RCC 7860 (cell line): Measurements from ENCODE around the gene TMIGD2.
"Not testable (repeated sequence)": the region's sequence is repeated elsewhere in the genome, so short reads cannot be mapped to it uniquely, and the experiment has no call there.

Source experiments
- DNase-seq: peaks from one replicate; pipeline ENCODE4 v3.0.0-alpha.2; 2015; ENCODE audit warnings: low spot score
- FAIRE-seq: peaks from 2 replicates; lab custom pipeline; 2012; peaks lifted over from hg19 to GRCh38; lab: Jason Lieb, UNC

Gene TMIGD2

GRCh38 chr19:4298810-4299550 is 3.2 kb downstream of the TMIGD2 start:
- no peak for FAIRE-seq
- no peak for DNase-seq

- FAIRE-seq (no peak), DNase-seq (no peak)
Measured at GRCh38 chr19:4297901-4298809, 4.0 kb downstream of the TMIGD2 start.

GRCh38 chr19:4295972-4296771 is 6.0 kb downstream of the TMIGD2 start:
- DNase-seq (no peak), FAIRE-seq (no peak)

- FAIRE-seq (no peak), DNase-seq (no peak)
Measured at GRCh38 chr19:4294389-4294788, 7.8 kb downstream of the TMIGD2 start.

- FAIRE-seq (no peak), DNase-seq (no peak)
Measured at GRCh38 chr19:4292515-4292914, 9.7 kb downstream of the TMIGD2 start.

- DNase-seq (no peak), FAIRE-seq (no peak)
Measured at GRCh38 chr19:4291184-4291732, 10.9 kb downstream of the TMIGD2 start.

- DNase-seq (no peak), FAIRE-seq (no peak)
Measured at GRCh38 chr19:4288091-4288777, 14.0 kb downstream of the TMIGD2 start.

GRCh38 chr19:4286141-4286540 is 16.0 kb downstream of the TMIGD2 start:
- not testable (repeated sequence) for FAIRE-seq, DNase-seq

- DNase-seq (no peak), FAIRE-seq (no peak)
Measured at GRCh38 chr19:4284974-4285373, 17.2 kb downstream of the TMIGD2 start.

GRCh38 chr19:4284176-4284958 is 17.8 kb downstream of the TMIGD2 start:
- FAIRE-seq = no peak
- no peak for DNase-seq

GRCh38 chr19:4279530-4280422 is 22.4 kb downstream of the TMIGD2 start:
- FAIRE-seq = no peak
- DNase-seq = no peak

GRCh38 chr19:4279267-4279529 is 23.0 kb downstream of the TMIGD2 start:
- DNase-seq = no peak
- FAIRE-seq = no peak

GRCh38 chr19:4278419-4279266 is 23.5 kb downstream of the TMIGD2 start, which contains the start of gene SHD:
Gene SHD, plus strand, starts transcription at chr19:4279266. Its CDS starts 798 bp downstream, at chr19:4280064.
- DNase-seq = no peak
- no peak for FAIRE-seq

- no peak for DNase-seq
- FAIRE-seq = no peak
Measured at GRCh38 chr19:4278010-4278409, 24.2 kb downstream of the TMIGD2 start.

GRCh38 chr19:4277191-4277696 is 24.9 kb downstream of the TMIGD2 start:
- FAIRE-seq = no peak

GRCh38 chr19:4274321-4274686 is 27.9 kb downstream of the TMIGD2 start:
- DNase-seq, FAIRE-seq: not testable (repeated sequence)

More at GRCh38 chr19:4277191-4277696, 24.9 kb downstream of the TMIGD2 start:
- no peak for DNase-seq

GRCh38 chr19:4272894-4273293 is 29.3 kb downstream of the TMIGD2 start:
- no peak for FAIRE-seq
- DNase-seq = no peak
